ENCODE measurements around the gene USP24.

The USP24 gene

DNA sequence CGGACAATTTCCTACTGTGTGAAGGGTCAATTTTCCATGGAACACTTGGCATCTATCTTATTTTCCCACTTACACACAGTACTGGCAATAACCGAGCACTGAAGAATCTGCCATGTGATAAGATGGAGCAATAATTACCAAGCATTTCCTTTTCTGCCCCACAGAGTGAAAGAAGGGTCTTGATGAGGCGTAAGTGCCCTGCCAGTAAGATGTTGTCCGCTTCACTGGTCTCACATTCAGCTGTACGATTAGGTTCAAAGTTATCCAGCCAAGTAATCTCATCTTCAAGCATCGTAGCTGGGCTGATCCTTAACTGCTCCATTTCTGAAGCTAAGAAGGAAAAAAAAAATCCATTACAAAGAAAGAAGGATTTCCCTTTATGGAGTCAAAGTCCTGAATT lies 108.1 kb downstream of the USP24 start:
- Mint-ChIP-seq H3K27ac (no peak overlapping the region), H3K27me3 (ENCODE audit: low read depth, poor library complexity) (no peaks in the 10 kb centered on the region), H3K4me3 (no peak overlapping the region), H3K4me1 (no peaks in the 10 kb centered on the region), H3K9me3 (peaks cover 5% of the 10 kb centered on the region), H3K36me3 (ENCODE audit: low read depth) (peaks cover 75% of the 10 kb centered on the region)
- DNase-seq, result no peak
- TF ChIP-seq CTCF (IDR thresholded peaks at IDR 0.05), result no peak

DNA sequence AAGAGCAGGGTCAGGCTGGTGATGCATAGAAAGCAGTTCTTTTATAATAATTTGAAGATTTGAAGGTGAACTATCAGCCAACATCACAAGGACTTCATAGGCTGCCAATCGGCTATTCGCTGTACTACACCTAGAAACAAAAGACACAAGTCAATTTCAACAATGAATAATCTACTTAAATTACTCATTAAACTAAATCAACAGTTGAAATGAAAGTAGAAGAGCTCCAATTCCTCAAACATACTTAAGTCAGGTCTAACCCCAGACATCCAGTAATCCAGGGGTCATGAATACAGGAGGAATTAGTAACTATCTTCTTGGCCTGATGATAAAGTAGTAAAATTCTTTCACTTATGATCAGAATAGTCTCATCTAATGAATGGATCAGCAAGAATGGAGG lies 111.3 kb downstream of the USP24 start:
- H3K4me1 Mint-ChIP-seq, result no peaks in the 10 kb centered on the region
- H3K27me3 Mint-ChIP-seq (ENCODE audit: low read depth, poor library complexity), result peaks cover 2% of the 10 kb centered on the region
- H3K27ac Mint-ChIP-seq, result no peak overlapping the region
- H3K9me3 Mint-ChIP-seq, result no peaks in the 10 kb centered on the region
- H3K36me3 Mint-ChIP-seq (ENCODE audit: low read depth), result peaks cover 64% of the 10 kb centered on the region
- TF ChIP-seq CTCF (IDR thresholded peaks at IDR 0.05), result no peak
- H3K4me3 Mint-ChIP-seq, result no peak overlapping the region
- DNase-seq, result no peak

DNA sequence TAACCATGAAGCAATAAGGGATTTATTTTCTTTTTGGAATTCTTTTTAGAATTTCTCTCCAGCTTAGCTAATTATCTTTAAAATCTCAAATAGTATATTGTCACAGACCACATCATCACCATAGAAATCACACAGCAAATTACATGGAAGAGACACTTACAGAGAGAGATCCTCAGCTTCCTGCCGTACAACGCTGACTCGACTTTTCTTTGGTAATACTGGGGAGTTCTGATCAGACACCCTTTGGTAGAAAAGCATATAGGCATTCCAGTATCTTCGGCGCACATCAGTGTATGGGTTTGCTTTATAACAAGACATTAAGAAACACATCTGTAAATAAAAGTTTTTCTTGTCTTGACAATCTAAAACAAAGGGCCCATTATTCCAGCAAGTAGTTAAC lies 120.1 kb downstream of the USP24 start:
- Mint-ChIP-seq H3K27ac (peak overlapping the region; percentile 5), H3K9me3 (no peaks in the 10 kb centered on the region), H3K27me3 (ENCODE audit: low read depth, poor library complexity) (no peaks in the 10 kb centered on the region), H3K4me1 (no peaks in the 10 kb centered on the region), H3K36me3 (ENCODE audit: low read depth) (peaks cover 78% of the 10 kb centered on the region), H3K4me3 (no peak overlapping the region)
- DNase-seq, result no peak
- TF ChIP-seq CTCF (IDR thresholded peaks at IDR 0.05), result no peak

DNA sequence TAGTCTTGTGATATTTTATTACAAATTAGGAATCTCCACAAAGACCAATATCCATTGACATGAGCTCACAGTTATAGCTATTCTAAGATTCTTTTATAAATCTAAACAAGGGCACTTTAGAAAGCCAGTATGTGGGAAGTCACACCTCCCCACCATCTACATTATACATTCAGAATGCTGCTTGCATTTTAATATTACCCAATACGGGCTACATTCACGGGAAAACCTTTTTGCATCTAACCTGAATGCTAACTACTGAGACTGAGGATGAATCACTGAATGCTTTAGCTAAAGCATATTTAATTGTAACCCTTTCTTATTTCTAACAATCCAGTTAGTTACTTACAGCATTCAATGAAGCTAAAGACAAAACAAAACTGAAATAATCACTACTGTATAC lies 122.7 kb downstream of the USP24 start:
- Mint-ChIP-seq H3K4me3 (no peak overlapping the region), H3K9me3 (no peaks in the 10 kb centered on the region), H3K27ac (no peak overlapping the region), H3K36me3 (ENCODE audit: low read depth) (peaks cover 75% of the 10 kb centered on the region), H3K27me3 (ENCODE audit: low read depth, poor library complexity) (no peaks in the 10 kb centered on the region), H3K4me1 (peaks cover 12% of the 10 kb centered on the region)
- no peak for DNase-seq
- TF ChIP-seq CTCF (IDR thresholded peaks at IDR 0.05), result no peak

DNA sequence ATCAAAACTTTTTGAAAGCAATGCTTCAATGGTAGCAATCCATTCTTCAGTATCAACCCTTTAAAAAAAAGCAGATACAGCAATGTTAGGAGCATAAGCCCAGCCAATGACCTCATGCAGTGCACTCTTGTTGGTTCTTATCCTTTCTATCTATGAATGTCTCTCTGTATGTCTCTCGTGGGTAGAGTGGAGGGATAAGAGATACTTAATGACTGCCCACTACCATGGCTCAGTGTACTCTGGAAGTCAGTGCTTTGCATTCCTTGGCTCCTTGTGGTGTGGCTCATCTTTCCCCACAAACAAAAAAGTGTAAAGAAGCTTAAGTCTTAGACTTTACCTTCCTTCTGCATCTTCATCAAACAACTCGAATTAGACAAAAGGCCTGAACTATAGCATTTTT lies 125.5 kb downstream of the USP24 start:
- H3K36me3 Mint-ChIP-seq (ENCODE audit: low read depth), result peaks cover 61% of the 10 kb centered on the region
- no peak for DNase-seq
- no peak for TF ChIP-seq CTCF (IDR thresholded peaks at IDR 0.05)
- no peaks in the 10 kb centered on the region for H3K27me3 Mint-ChIP-seq (ENCODE audit: low read depth, poor library complexity)
- no peaks in the 10 kb centered on the region for H3K9me3 Mint-ChIP-seq
- no peak overlapping the region for H3K4me3 Mint-ChIP-seq
- H3K27ac Mint-ChIP-seq, result peak overlapping the region; percentile 55
- H3K4me1 Mint-ChIP-seq, result peaks cover 12% of the 10 kb centered on the region

DNA sequence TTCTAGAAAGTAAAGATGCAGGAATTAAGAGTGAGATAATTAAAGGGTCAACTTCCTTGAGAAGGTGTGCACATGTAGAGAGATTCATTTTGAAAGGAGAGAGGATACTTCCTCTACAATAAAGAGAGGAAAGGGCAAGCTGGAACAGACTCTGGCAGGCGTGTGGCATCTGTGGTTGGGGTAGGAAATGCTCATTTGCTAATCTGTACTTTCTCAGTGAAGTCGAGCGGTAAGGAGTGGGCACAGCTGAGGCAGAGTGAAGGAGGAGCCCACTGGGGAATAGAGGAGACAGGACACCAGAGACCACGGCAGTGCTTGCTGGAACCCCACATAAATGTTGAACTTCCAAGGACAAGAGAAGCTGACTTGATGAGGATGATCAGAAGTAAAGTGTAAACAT lies 126.8 kb downstream of the USP24 start:
- no peak for DNase-seq
- Mint-ChIP-seq H3K27me3 (ENCODE audit: low read depth, poor library complexity) (no peaks in the 10 kb centered on the region), H3K9me3 (no peaks in the 10 kb centered on the region), H3K36me3 (ENCODE audit: low read depth) (peaks cover 67% of the 10 kb centered on the region), H3K4me1 (peaks cover 12% of the 10 kb centered on the region), H3K27ac (peak overlapping the region; percentile 91), H3K4me3 (no peak overlapping the region)
- TF ChIP-seq CTCF (IDR thresholded peaks at IDR 0.05), result no peak

Measured in nephron progenitor cell (in vitro differentiated cells).